HEK293 (cell line): ENCODE data around the gene CHEK1.

Source experiments
- CTCF ChIA-PET: fragments of 350-600 bp; formaldehyde crosslinking; extraction: SDS; loops from one replicate; lab custom pipeline; 2021; ENCODE audit warnings: antibody characterized with exemption; lab: Yijun Ruan, JAX
- POLR2A ChIA-PET: fragments of 300-600 bp; formaldehyde crosslinking; extraction: SDS; loops from one replicate; lab custom pipeline; 2020; ENCODE audit warnings: antibody characterized with exemption, inconsistent platforms; lab: Yijun Ruan, JAX
- H3K27ac ChIP-seq: fragments of 200-500 bp; sonication (Bioruptor generic); 2 replicates; pipeline ENCODE4 v1.5.1; 2014; ENCODE audit warnings: low read depth, low read length, control low read depth, inconsistent platforms; ENCODE audit errors: extremely low read depth
- H3K36me3 ChIP-seq, 2 experiments: fragments of 200-500 bp in 1 of 2; sonication (Bioruptor generic) in 1 of 2; 1 replicate in 1 of 2; 2 replicates in 1 of 2; pipeline ENCODE4 v1.5.1; 2014 to 2017; ENCODE audit warnings: inconsistent platforms in 2 of 2, low read length in 2 of 2; ENCODE audit not compliant: control insufficient read depth in 2 of 2, insufficient read depth in 1 of 2
- H3K4me1 ChIP-seq: fragments of 200-500 bp; sonication (Bioruptor generic); 2 replicates; pipeline ENCODE4 v1.5.1; 2014; ENCODE audit warnings: mild to moderate bottlenecking, low read length, inconsistent platforms; ENCODE audit not compliant: control insufficient read depth, insufficient read depth
- H3K4me3 ChIP-seq: 2 replicates; pipeline ENCODE4 v1.5.1; 2011; ENCODE audit warnings: low read depth, mild to moderate bottlenecking, control low read depth, low read length, moderate library complexity
- H3K9me3 ChIP-seq: fragments of 200-500 bp; sonication (Bioruptor generic); 2 replicates; pipeline ENCODE4 v1.5.1; 2014; ENCODE audit warnings: low read depth, low read length, inconsistent platforms; ENCODE audit not compliant: control insufficient read depth, insufficient read depth
- ELK4 ChIP-seq: IDR thresholded peaks from 2 replicates; pipeline ENCODE4 v1.6.1; 2011; ENCODE audit warnings: mild to moderate bottlenecking, low read depth, low read length, borderline replicate concordance
- GLI4 ChIP-seq: fragments of 450-650 bp; formaldehyde crosslinking; IDR thresholded peaks from 2 replicates; pipeline ENCODE4 v1.5.1; 2016; ENCODE audit warnings: missing biosample characterization, missing genetic modification characterization
- GLIS2 ChIP-seq: fragments of 450-650 bp; formaldehyde crosslinking; IDR thresholded peaks from 2 replicates; pipeline ENCODE4 v1.5.1; 2016; ENCODE audit warnings: missing biosample characterization, missing genetic modification characterization
- HIC1 ChIP-seq: fragments of 450-650 bp; formaldehyde crosslinking; IDR thresholded peaks from 2 replicates; pipeline ENCODE4 v1.5.1; 2016; ENCODE audit warnings: missing biosample characterization, missing genetic modification characterization
- MYNN ChIP-seq: fragments of 450-650 bp; formaldehyde crosslinking; IDR thresholded peaks from 2 replicates; pipeline ENCODE4 v1.5.1; 2016; ENCODE audit warnings: missing biosample characterization, missing genetic modification characterization, borderline replicate concordance
- OVOL3 ChIP-seq: fragments of 450-650 bp; formaldehyde crosslinking; IDR thresholded peaks from 2 replicates; pipeline ENCODE4 v1.5.1; 2016; ENCODE audit warnings: missing biosample characterization, missing genetic modification characterization
- ZIC2 ChIP-seq: fragments of 450-650 bp; formaldehyde crosslinking; IDR thresholded peaks from 2 replicates; pipeline ENCODE4 v1.5.1; 2016; ENCODE audit warnings: missing biosample characterization, missing genetic modification characterization
- ZNF214 ChIP-seq: fragments of 450-650 bp; formaldehyde crosslinking; IDR thresholded peaks from 2 replicates; pipeline ENCODE4 v1.5.1; 2017; ENCODE audit warnings: missing biosample characterization, mild to moderate bottlenecking, missing genetic modification characterization, borderline replicate concordance
- ZNF266 ChIP-seq: fragments of 450-650 bp; formaldehyde crosslinking; IDR thresholded peaks from 2 replicates; pipeline ENCODE4 v1.5.1; 2016; ENCODE audit warnings: missing biosample characterization, missing genetic modification characterization, low read depth
- ZNF324 ChIP-seq: fragments of 450-650 bp; formaldehyde crosslinking; IDR thresholded peaks from 2 replicates; pipeline ENCODE4 v1.5.1; 2016; ENCODE audit warnings: missing biosample characterization, missing genetic modification characterization
- ZNF391 ChIP-seq: fragments of 450-650 bp; formaldehyde crosslinking; IDR thresholded peaks from 2 replicates; pipeline ENCODE4 v1.5.1; 2016; ENCODE audit warnings: low read depth, missing biosample characterization, missing genetic modification characterization, borderline replicate concordance
- ZNF394 ChIP-seq: fragments of 450-650 bp; formaldehyde crosslinking; IDR thresholded peaks from 2 replicates; pipeline ENCODE4 v1.5.1; 2016; ENCODE audit warnings: missing biosample characterization, missing genetic modification characterization, mild to moderate bottlenecking, moderate library complexity, borderline replicate concordance
- ZNF521 ChIP-seq: fragments of 450-650 bp; formaldehyde crosslinking; IDR thresholded peaks from 2 replicates; pipeline ENCODE4 v1.5.1; 2017; ENCODE audit warnings: missing biosample characterization, mild to moderate bottlenecking, missing genetic modification characterization
- ZNF555 ChIP-seq: fragments of 450-650 bp; formaldehyde crosslinking; conservative IDR thresholded peaks from 2 replicates; pipeline ENCODE4 v1.5.1; 2017; ENCODE audit warnings: missing biosample characterization, mild to moderate bottlenecking, missing genetic modification characterization, inconsistent platforms
- ZNF580 ChIP-seq: fragments of 450-650 bp; formaldehyde crosslinking; IDR thresholded peaks from 2 replicates; pipeline ENCODE4 v1.5.1; 2016; ENCODE audit warnings: missing biosample characterization, missing genetic modification characterization
- ZNF600 ChIP-seq: fragments of 450-650 bp; formaldehyde crosslinking; IDR thresholded peaks from 2 replicates; pipeline ENCODE4 v1.5.1; 2016; ENCODE audit warnings: missing biosample characterization, missing genetic modification characterization
- ZNF664 ChIP-seq: fragments of 450-650 bp; formaldehyde crosslinking; IDR thresholded peaks from 2 replicates; pipeline ENCODE4 v1.5.1; 2016; ENCODE audit warnings: missing biosample characterization, missing genetic modification characterization
- ZNF670 ChIP-seq: fragments of 450-650 bp; formaldehyde crosslinking; IDR thresholded peaks from 2 replicates; pipeline ENCODE4 v1.5.1; 2016; ENCODE audit warnings: missing biosample characterization, missing genetic modification characterization, low read depth
- ZSCAN23 ChIP-seq: fragments of 450-650 bp; formaldehyde crosslinking; IDR thresholded peaks from 2 replicates; pipeline ENCODE4 v1.5.1; 2016; ENCODE audit warnings: missing biosample characterization, missing genetic modification characterization
- ZSCAN30 ChIP-seq: fragments of 450-650 bp; IDR thresholded peaks from 2 replicates; pipeline ENCODE4 v1.5.1; 2018; ENCODE audit warnings: missing biosample characterization, mild to moderate bottlenecking, missing genetic modification characterization, moderate library complexity
- ZSCAN5A ChIP-seq: fragments of 450-650 bp; formaldehyde crosslinking; IDR thresholded peaks from 2 replicates; pipeline ENCODE4 v1.5.1; 2016; ENCODE audit warnings: missing biosample characterization, missing genetic modification characterization

Gene CHEK1

GRCh38 chr11:125583496-125583895, 41.5 kb upstream of the CHEK1 start:
- POLR2A ChIA-PET: interaction anchor here (1.1 kb wide), 1 partner anchor 9 kb away, joined by 3 read pairs; the partner anchor contains the start of gene STT3A
- Histone ChIP-seq H3K4me3 (no peak overlapping the region), H3K9me3 (no peaks in the 10 kb centered on the region), H3K27ac (no peak overlapping the region), H3K4me1 (no peaks in the 10 kb centered on the region), H3K36me3 (peaks cover 27 to 60% of the 10 kb centered on the region in 2 experiments)
- CTCF ChIA-PET: interaction anchor here (0.9 kb wide), 1 partner anchor 14 kb away, joined by 3 read pairs; the partner anchor contains the start of gene EI24
- no peak for TF ChIP-seq ZNF214
- TF ChIP-seq ZNF555: no peak
- TF ChIP-seq GLI4 (tag by site-specific recombination): no peak
- no peak for TF ChIP-seq ZNF394 (tag by site-specific recombination)

- CTCF ChIA-PET: interaction anchor here (0.7 kb wide), 2 partner anchors 15 to 703 kb away, joined by 4 to 5 read pairs; no protein-coding TSS in a partner anchor
- Histone ChIP-seq H3K4me3 (no peak overlapping the region), H3K27ac (no peak overlapping the region)
- POLR2A ChIA-PET: no interaction called here
- TF ChIP-seq ZNF664 (no peak), ZNF580 (tag by site-specific recombination) (no peak), OVOL3 (tag by site-specific recombination) (no peak), ZNF324 (tag by site-specific recombination) (no peak), ZIC2 (no peak), ZNF391 (no peak), ZNF266 (tag by site-specific recombination) (no peak), GLIS2 (tag by site-specific recombination) (no peak), HIC1 (tag by site-specific recombination) (no peak), ZNF521 (tag by site-specific recombination) (no peak), ZNF670 (tag by site-specific recombination) (no peak), ZSCAN23 (no peak), MYNN (tag by site-specific recombination) (no peak), ZNF600 (tag by site-specific recombination) (no peak), ZSCAN30 (no peak), ELK4 (no peak), ZSCAN5A (tag by site-specific recombination) (no peak)
- TF ChIP-seq, all 188 proteins: peak for 0
- H3K9me3 ChIP-seq: no peaks in the 10 kb centered on the region
- H3K36me3 ChIP-seq: peaks cover 13 to 42% of the 10 kb centered on the region in 2 experiments; a peak in 2 of 3 replicates
- H3K4me1 ChIP-seq: no peaks in the 10 kb centered on the region
Observed at GRCh38 chr11:125585487-125585886, 39.5 kb upstream of the CHEK1 start.
